GM12892 (cell line): ENCODE measurements around the gene DTX3.

ENCODE experiments used
- POLR2A ChIP-seq: IDR thresholded peaks from 2 replicates; pipeline ENCODE4 v1.6.1; 2011; ENCODE audit warnings: low read depth, low read length, control low read depth
- POLR2AphosphoS5 ChIP-seq: IDR thresholded peaks from 2 replicates; pipeline ENCODE4 v1.6.1; 2011; ENCODE audit warnings: low read depth, low read length, control low read depth

GRCh38 chr12:57577981-57578758 is 26.5 kb upstream of the DTX3 start:
- TF ChIP-seq POLR2A (no peak), POLR2AphosphoS5 (no peak)
